ENCODE results near the gene CDK17.

The CDK17 gene

GRCh38 chr12:96258104-96258961 is 141.9 kb downstream of the CDK17 start:
- DNase-seq: peak; percentile 65

- no peak for DNase-seq
Observed at GRCh38 chr12:96257550-96258103, 142.6 kb downstream of the CDK17 start.

- no peak for DNase-seq
Observed at GRCh38 chr12:96256672-96257361, 143.4 kb downstream of the CDK17 start.

- peak; percentile 63 for DNase-seq
Observed at GRCh38 chr12:96255077-96255476, 145.2 kb downstream of the CDK17 start.

- peak; percentile 8 for DNase-seq
Observed at GRCh38 chr12:96250119-96250685, 150.0 kb downstream of the CDK17 start.

DNA sequence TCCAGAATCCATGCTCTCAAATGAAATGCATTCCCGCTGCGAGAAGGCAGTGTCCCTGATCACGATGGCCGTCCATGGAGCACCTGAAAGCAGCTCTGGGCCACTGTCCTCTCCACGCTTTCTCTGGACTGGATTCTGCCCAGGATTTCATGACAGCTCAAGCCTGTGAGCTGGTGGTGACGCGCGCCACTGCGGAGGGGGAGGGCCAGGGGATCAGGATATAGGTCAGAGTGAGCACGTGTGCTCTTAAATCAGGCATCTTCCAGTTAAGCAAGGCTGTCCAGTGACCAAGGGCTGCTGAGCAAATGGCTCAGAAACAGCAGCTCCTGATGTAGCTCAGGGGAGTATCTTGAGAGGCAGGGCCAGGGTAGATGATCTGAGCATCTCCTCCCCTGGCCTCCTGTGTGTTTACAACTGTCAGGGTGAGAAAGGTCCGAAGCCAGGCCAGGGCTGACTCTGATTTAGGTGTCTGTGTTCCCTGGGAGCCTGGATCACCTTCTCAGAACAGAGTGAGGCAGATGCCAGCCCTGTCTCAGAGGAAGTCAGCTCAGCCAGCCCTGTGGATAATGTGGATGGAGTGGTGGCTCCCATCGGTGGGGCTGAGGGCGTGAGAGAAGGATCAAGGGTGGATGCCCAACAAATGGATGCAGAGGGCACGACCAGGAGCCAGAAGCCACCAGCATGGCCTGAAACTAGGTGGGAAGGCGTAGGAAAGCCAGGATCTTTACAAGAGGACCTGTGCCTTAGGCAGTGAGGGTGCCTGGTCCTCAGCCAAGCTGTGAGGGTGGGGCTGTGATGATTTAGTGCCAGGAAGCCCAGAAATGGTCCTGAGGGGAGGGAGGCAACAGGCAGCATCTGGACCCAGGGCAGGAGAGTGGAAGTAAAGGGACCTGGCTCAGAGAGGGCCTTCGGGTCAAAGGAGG is 150.8 kb downstream of the CDK17 start:
- DNase-seq: peak; percentile 49

- peak; percentile 47 for DNase-seq
Observed at GRCh38 chr12:96248136-96248931, 151.9 kb downstream of the CDK17 start.

DNA sequence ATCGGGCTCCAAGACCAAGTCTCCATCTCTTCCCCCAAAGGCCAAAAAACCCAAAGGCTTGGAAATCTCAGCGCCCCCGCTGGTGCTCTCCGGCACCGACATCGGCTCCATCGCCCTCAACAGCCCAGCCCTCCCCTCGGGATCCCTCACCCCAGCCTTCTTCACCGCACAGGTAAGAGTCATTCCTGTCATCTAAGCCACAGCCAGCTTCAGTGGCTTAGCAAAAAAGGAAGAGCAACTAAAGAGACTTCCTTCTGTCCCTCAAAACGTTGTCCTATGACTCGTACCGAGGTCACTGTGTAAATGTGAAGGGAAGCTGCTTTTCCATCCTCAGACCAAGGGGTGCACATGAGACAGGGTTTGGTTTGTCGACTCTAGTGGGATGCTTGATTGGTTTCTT is 152.7 kb downstream of the CDK17 start:
- no peak for DNase-seq

GRCh38 chr12:96246926-96247505 is 153.2 kb downstream of the CDK17 start:
- DNase-seq: no peak

- DNase-seq: no peak
Observed at GRCh38 chr12:96244826-96245225, 155.4 kb downstream of the CDK17 start.

DNA sequence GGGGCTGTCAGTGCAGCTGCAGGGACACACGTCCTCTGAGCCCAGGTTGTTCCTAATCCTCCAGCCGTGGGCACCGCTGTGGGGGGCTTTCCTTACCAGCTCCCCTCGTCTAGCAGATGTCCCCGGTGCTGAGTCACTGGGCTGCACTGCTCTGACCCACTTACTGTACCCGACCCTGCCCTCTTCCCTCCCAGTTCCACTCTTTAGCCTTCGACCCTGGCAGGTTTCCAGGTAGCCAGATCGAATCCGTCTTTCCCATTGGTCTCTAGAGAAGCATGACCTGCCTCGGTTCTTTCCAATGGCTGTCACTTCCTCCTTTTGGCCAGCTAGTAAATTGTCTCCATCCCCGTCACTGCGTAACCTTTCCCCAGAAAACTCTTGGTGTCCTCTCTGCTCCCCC is 157.6 kb downstream of the CDK17 start:
- no peak for DNase-seq

GRCh38 chr12:96241846-96242256 is 158.4 kb downstream of the CDK17 start:
- DNase-seq: peak; percentile 86

GRCh38 chr12:96241431-96241830 is 158.8 kb downstream of the CDK17 start:
- DNase-seq: no peak

- no peak for DNase-seq
Observed at GRCh38 chr12:96240656-96241055, 159.6 kb downstream of the CDK17 start.

DNA sequence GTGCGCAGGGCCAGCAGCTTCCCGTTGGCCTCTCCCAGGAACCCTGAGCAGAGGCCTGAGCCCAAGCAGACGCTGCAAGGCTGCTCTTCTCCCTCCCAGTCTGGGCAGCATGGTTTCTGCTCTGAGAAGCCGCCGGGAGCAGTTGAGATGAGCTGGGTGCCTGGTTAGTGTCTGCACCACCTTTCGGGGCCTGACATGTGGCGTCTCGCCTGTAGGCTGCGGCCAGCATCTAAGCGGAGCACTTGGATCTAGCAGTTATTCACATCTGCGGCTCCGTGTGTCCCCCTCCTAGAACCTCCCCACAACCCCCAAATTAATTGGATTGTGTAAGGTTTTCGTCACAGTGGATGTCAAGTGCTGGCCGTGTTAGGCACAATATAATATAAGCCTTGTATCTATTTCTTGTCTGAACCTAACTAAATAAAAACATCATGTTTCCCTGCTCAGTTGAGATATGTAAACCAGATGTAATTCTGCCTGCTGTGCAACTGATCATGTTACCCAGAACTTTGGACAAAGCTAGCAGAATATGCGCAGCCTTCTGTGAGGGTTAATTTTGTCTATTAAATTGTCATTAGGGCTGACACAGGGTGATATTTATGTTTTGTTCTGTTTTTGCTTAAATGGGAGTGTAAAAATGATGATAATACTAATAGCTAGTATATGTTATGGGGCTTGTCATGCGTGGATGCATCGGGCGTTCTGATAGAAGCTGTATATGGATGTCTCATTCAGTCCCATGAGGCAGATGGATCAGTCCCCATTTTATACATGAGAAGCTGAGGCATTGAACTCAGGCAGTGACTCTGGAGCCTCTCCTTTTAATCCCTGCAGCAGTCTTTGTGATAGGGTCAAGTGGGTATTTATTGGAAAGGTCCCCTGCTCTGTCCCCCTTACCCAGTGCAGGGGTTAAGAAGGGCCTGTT is 160.3 kb downstream of the CDK17 start:
- peak; percentile 62 for DNase-seq

DNA sequence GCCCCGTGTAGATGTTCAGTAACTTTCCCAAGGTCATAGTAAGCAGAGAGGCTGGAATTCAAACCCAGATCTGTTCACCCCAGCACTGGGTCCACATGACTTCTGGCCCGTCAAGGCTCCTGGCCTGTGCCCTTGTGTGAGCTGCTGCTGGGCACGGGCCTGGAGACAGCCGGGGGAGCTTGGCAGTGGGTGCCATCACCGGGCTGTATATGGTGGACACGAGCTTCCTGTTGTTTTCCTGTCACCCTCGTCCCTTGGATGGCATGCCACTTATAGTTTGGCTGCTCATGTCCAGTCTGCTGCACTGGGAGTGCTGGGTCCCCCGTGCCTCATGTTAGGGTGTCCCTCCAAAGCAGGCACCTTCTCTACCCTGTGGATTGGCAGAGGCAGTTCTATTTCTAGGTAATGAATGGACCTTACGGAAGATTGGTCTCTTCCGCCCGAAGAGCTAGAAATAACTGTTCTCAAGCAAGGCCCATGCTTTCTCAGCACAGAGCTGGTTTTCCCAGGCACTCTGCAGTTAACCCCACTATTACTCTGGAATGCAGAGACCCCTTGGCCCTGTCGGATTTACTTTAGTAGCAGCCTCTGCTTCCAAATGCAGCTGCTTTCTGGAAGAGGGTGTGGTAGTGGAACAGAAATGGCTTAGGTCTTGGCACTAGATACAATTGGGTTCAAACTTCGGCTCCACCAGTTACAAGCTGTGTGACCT is 161.7 kb downstream of the CDK17 start:
- peak; percentile 61 for DNase-seq

- DNase-seq: peak; percentile 89
Observed at GRCh38 chr12:96237465-96238077, 162.7 kb downstream of the CDK17 start.

DNA sequence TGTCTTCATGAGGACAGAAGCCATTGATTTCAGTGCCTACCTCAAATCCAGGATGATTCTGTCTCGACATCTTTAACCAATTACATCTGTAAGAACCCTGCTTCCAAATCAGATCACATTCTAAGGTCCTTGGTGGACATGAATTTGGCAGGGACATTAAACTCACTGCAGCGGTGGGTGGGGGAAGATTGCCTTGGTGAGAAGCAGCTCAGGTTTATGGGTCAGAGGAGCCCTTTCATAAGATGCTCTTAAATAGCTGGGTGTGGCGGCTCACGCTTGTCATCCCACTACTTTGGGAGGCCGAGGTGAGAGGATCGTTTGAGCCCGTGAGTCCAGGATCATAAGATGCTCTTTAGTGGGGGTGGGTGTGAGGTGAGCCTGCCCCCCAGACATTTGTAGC is 163.2 kb downstream of the CDK17 start:
- peak; percentile 32 for DNase-seq
